GM21360 (cell line): ENCODE results near the gene RBMS1.

Experiments
- ATAC-seq: cut with Tn5 transposase; IDR thresholded peaks from one replicate; pipeline ENCODE4 v1.9.1; 2021; ENCODE audit warnings: mild to moderate bottlenecking, moderate library complexity; ENCODE audit not compliant: unreplicated experiment

Gene RBMS1

GRCh38 chr2:160411955-160412354 lies 81.7 kb downstream of the RBMS1 start:
- ATAC-seq, result no peak

- ATAC-seq, result no peak
Measured at GRCh38 chr2:160411167-160411566, 82.4 kb downstream of the RBMS1 start.

GRCh38 chr2:160409480-160409879 lies 84.1 kb downstream of the RBMS1 start:
- no peak for ATAC-seq

GRCh38 chr2:160408959-160409291 lies 84.7 kb downstream of the RBMS1 start:
- no peak for ATAC-seq

- no peak for ATAC-seq
Measured at GRCh38 chr2:160408173-160408958, 85.2 kb downstream of the RBMS1 start.

- ATAC-seq, result peak; percentile 54
Measured at GRCh38 chr2:160407393-160408172, 86.0 kb downstream of the RBMS1 start.

GRCh38 chr2:160406591-160407392 lies 86.8 kb downstream of the RBMS1 start:
- ATAC-seq, result peak; percentile 70

GRCh38 chr2:160405077-160405867 lies 88.3 kb downstream of the RBMS1 start:
- no peak for ATAC-seq

GRCh38 chr2:160402997-160403979 lies 90.3 kb downstream of the RBMS1 start:
- ATAC-seq, result no peak

- no peak for ATAC-seq
Measured at GRCh38 chr2:160402501-160402900, 91.1 kb downstream of the RBMS1 start.

- ATAC-seq, result no peak
Measured at GRCh38 chr2:160401895-160402294, 91.7 kb downstream of the RBMS1 start.

GRCh38 chr2:160399880-160400279 lies 93.7 kb downstream of the RBMS1 start:
- no peak for ATAC-seq

- no peak for ATAC-seq
Measured at GRCh38 chr2:160397530-160397865, 96.1 kb downstream of the RBMS1 start.

GRCh38 chr2:160394153-160394552 lies 99.5 kb downstream of the RBMS1 start:
- ATAC-seq, result peak; percentile 90

GRCh38 chr2:160392201-160392600 lies 101.4 kb downstream of the RBMS1 start:
- ATAC-seq, result no peak

- ATAC-seq, result no peak
Measured at GRCh38 chr2:160390544-160391455, 102.8 kb downstream of the RBMS1 start.

- no peak for ATAC-seq
Measured at GRCh38 chr2:160389875-160390274, 103.7 kb downstream of the RBMS1 start.

GRCh38 chr2:160388464-160389263 lies 104.9 kb downstream of the RBMS1 start:
- ATAC-seq, result no peak
